ENCODE measurements around the gene DPF3.

DNA sequence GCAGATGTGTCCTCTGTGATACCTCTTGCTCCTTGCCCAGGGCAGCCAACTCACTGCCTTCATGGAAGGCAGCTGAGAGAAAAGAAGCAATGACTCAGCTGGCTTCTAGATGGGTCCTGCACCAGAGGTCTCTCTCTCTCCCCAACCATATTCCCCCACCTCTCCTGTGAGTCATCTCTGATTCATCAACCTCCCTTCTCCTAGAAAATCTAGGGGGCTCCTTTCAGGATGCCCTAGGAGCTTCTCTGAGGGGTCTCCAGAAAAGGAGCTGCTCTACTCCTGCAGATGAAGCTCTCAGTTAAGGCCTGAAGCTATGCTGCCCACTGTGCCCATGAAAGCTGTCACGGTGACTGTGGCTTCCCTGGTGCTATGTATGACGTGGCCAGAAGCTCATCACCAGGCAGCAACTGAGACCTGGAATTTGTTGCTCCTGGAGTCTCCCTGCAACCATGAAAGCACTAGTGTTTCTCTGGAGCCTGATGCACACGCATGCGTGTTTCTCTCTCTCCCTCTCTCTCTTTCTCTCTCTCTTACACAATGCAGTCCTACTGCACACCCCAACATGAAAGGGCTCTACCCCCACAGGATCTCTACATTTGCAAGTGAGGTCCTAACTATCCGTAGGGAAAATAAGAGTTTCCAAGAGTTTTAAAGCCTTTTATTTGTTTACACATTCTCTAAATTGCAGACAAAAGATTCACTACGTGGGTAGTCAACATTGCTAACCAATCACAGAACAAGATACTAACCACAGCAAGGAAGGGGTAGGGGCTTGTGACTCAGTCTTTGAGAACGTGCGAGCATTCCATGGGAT, 285.3 kb downstream of the DPF3 start:
- TF ChIP-seq, protein P1, sequence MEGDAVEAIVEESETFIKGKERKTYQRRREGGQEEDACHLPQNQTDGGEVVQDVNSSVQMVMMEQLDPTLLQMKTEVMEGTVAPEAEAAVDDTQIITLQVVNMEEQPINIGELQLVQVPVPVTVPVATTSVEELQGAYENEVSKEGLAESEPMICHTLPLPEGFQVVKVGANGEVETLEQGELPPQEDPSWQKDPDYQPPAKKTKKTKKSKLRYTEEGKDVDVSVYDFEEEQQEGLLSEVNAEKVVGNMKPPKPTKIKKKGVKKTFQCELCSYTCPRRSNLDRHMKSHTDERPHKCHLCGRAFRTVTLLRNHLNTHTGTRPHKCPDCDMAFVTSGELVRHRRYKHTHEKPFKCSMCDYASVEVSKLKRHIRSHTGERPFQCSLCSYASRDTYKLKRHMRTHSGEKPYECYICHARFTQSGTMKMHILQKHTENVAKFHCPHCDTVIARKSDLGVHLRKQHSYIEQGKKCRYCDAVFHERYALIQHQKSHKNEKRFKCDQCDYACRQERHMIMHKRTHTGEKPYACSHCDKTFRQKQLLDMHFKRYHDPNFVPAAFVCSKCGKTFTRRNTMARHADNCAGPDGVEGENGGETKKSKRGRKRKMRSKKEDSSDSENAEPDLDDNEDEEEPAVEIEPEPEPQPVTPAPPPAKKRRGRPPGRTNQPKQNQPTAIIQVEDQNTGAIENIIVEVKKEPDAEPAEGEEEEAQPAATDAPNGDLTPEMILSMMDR (IDR thresholded peaks at IDR 0.05; ENCODE audit: low read depth, low read length, poor library complexity, severe bottlenecking), result no peak
- no peak for TF ChIP-seq EZH2phosphoT487 (IDR thresholded peaks at IDR 0.05; ENCODE audit: borderline replicate concordance, low read length)
